GM21737 (cell line): ENCODE results near the gene SRGAP2.
"Not testable (repeated sequence)": the region's sequence is repeated elsewhere in the genome, so short reads cannot be mapped to it uniquely, and the experiment has no call there.

ENCODE experiments used
- ATAC-seq: cut with Tn5 transposase; IDR thresholded peaks from one replicate; pipeline ENCODE4 v1.9.1; 2021; ENCODE audit warnings: mild to moderate bottlenecking, moderate library complexity; ENCODE audit not compliant: unreplicated experiment

Gene SRGAP2

DNA sequence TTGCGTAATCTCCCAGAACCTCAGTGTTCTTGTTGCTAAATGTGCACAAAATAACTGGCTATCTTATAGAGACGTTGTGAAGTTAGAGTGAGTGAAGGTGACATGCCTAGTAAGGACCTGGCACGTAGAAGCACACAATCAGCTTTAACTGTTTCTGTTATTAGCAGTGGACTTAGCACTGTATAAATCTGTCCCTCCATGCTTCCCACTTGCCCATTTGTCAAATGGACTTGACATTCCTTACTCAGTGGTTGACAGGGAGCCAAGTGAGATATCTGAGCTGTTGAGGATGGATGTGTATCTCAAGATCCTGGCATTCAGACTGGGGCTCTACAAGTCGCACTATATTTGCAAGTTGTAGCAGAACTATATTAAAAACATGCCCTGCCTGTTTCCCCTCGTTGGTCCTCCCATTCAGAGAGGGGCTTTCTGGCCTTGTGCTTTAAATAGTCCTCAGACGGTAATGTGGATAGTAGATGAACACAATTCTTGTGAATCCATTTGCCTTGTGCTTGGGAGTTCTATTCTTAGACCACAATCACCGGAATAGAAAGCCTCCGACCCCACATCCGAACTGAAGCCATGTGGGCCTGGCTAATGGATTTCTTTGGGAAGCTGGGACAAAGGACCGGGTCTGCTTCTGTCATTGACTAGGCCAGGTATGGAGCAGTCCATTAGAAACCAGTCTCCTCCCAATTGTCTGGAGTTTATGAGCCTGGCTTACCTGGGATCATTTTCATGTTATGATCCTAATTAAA, 43.0 kb downstream of the SRGAP2 start:
- ATAC-seq = not testable (repeated sequence)

DNA sequence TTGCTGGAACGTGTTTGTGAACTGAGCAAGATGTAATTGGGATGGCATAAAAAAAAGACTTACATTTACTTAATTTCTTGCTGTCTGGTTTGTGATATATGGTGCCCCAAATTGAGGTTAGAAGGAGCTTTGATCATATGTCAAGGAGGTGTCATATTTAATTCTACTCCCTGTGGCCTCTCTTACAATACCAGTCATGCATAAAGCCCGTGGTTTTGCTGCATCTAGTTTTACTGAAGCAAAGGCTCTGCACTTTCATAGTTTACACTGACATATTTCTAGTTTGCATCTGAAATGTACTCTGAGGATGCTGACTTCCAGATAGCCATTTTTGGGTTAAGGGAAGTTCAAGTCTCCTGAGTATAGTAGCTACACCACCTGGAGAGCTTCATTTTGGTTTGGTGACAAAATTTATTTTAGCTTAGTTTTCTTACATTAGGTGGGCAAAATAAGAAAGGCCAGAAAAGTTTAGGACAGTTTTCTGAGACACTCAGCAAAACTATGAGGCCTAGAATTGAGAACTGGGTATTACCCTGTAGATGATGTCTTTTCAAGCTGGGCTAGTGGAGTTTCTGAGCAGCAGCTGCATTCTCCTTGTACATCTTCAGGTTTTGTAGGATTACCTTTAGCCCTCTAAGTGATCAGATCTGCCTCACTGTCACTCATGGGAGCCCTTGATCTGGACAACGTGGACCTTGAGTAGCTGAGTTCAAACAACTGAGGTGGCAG, 47.8 kb downstream of the SRGAP2 start:
- ATAC-seq = not testable (repeated sequence)

DNA sequence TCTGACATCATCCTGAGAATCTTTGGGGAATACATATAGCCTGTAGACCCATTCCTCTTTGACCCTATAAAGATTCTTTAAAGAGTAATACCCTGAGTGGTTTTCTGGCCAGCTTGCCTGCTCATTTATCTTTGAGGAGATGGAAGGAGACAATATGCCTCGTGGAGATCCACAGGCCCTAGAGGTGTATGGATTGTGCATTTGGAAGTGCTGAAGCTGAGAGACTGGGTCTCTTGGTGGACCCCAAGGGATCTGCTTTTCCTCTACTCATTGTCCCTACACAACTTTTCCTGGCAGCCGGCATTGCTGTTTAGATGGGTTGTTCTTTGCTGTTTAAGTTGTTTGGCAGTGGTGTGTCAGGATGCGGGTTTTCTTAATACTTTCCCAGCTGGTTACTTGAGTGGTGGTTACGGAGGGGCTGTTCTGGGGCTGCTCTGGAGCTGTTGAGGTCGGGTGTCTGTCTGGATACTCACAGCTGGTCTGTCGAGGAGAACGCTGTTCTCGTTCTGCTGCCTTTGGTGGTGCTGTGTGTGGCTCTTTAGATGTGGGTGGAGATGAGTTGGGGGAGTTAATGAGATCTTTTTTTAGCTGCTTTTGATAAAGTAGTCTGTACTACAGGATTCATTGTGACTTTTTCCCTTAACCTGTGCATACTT, 49.5 kb downstream of the SRGAP2 start:
- not testable (repeated sequence) for ATAC-seq
